Heart left ventricle (tissue), 13 donors: ENCODE data around the gene NCDN.

Experiments
- POLR2A ChIP-seq, 2 donors: fragments of 450-650 bp; IDR thresholded peaks; one replicate each; pipeline ENCODE4 v1.6.1; 2017; ENCODE audit warnings: antibody characterized with exemption in 2 of 2, mild to moderate bottlenecking in 2 of 2, moderate library complexity in 2 of 2
- TF ChIP-seq, protein P1 (sequence below), 12 donors: fragments of 200-600 bp; sonication (generic) in 4 of 12; IDR thresholded peaks; one replicate each; pipeline versions ENCODE4 v1.5.0 to v1.8.0; 2018 to 2022; ENCODE audit warnings: antibody characterized with exemption in 12 of 12, mild to moderate bottlenecking in 5 of 12
- donor health status: ischemic (EF 13 %, LVEDD 7.1; RV severe dilation, severe dysfunction).
- donor health status: DM: no; HTN: yes; CAD: no.
- donor health status: DM: no; HTN: no; CAD: no.
- donor health status: ischemic (EF 25% LVEDD 6.9; RV normal size, moderate dysfunction).
- donor health status: ischemic (EF 25% LVEDD 5.7; RV mildly dilated, moderate dysfunction).
- donor health status: ischemic (EF 35%, LVEDD 5.7; RV mildly dilated, moderate dysfunction).
- donor health status: nonischemic (EF 11% LVEDD 7.7; RV severe dilation, severe dysfunction).
- donor health status: DM: yes; HTN: yes; CAD: no.
- donor health status: PGD.
- donor health status: ischemic (EF 29% LVEDD 5.4; RV normal size, mild dysfunction).
- donor health status: nonischemic (EF 23%, LVEDD 6.1; RV moderate dilation, normal function).

DNA sequence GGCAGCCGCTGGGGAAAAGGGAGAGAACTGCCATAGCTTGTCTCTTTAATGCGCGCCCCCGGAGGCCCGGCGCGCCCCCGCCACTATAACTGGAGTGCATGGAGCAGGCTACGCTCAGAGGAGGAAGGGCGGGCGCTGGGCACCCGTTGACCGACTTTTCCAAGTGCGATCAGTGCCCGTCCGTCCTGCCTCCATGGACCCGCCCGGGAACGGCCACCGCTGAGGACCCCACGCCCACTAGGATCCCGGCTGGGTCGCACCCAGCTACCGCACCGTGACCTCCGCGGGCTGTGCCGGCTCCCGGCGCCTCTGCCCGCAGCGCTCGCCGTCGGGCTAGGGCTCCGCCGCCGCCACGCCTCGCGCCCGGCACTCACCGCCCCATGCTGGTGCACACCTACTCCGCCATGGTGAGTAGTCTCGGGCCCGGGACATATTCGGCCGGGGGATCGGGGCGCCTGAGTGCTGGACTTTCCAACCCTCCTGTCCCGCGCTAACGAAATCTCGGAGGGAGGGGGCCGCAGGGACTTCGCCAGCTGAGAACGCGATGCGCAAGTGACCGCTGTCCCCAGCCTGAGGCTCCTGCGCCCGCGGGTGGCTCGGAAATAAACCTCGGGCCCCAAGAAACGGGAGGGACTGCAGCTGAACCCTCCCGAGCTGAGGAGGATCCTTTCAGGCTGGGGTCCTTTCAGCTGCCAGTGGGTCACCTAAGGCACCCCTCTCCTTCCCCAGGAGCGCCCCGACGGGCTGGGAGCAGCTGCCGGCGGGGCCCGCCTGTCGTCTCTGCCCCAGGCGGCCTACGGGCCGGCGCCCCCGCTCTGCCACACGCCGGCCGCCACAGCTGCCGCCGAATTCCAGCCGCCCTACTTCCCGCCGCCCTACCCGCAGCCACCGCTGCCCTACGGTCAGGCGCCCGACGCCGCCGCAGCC lies 15.9 kb downstream of the NCDN start, which contains the start of gene TFAP2E:
- TF ChIP-seq, protein P1, sequence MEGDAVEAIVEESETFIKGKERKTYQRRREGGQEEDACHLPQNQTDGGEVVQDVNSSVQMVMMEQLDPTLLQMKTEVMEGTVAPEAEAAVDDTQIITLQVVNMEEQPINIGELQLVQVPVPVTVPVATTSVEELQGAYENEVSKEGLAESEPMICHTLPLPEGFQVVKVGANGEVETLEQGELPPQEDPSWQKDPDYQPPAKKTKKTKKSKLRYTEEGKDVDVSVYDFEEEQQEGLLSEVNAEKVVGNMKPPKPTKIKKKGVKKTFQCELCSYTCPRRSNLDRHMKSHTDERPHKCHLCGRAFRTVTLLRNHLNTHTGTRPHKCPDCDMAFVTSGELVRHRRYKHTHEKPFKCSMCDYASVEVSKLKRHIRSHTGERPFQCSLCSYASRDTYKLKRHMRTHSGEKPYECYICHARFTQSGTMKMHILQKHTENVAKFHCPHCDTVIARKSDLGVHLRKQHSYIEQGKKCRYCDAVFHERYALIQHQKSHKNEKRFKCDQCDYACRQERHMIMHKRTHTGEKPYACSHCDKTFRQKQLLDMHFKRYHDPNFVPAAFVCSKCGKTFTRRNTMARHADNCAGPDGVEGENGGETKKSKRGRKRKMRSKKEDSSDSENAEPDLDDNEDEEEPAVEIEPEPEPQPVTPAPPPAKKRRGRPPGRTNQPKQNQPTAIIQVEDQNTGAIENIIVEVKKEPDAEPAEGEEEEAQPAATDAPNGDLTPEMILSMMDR (IDR thresholded peaks at IDR 0.05), result no peak
- no peak for TF ChIP-seq POLR2A (IDR thresholded peaks at IDR 0.05)
